Measurements from ENCODE around the gene TRPM6. TPM values are rescaled to one million over a fixed set of nuclear protein-coding genes. Genes with fewer than 3 reads are reported as not detected.

Gene TRPM6
- total RNA-seq, 1 donor from 2014 or later, result 1.1 TPM

DNA sequence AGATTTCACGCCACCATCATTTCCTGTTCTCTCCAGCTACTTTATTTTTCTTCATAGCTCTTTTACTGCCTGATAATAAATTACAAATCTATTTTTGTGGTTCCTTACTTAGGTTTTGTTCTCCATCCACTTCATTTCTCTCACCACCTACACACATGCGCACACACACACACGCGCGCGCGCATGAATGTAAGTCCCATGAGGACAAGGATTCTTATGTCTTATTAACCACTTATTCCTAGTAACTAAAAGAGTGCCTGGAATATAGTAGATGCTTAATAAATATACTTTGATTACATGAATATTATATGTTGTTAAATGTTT is 116.5 kb downstream of the TRPM6 start:
- no peak for DNase-seq

DNA sequence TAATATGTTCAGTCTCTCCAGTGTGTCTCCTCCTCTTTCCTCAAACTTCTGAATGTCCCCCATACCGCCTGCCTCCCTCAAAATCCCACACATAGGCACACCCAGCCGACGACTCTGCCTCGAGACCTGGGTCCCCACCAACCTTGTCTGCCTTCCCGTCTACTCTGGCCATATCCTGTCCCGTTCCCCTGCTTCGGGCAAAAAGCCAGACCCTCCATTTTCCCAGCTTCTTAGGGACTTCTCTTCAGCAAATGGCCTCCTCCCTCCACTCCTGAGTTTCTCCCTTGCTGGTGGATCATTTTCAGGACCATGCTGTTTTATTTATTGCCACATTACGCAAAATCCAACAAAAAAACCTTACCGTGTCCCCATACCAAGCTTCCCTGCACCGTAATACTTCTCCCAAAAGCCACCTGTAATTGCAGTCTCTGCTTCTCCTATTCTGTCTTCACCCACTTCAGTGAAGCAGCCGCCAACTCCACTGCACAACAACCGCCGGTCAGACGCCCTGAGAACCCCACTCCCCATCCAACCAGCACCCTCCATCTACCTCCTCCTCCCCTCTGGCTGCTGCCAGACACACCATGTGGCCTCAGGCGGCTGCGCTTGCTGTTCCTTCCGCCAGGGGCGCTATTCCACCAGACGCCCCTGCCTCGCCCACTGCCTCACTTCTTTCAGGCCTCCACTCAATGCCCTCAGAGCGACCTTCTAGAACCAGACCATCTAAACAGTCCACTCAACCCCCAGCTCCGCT is 117.0 kb downstream of the TRPM6 start:
- no peak for DNase-seq

DNA sequence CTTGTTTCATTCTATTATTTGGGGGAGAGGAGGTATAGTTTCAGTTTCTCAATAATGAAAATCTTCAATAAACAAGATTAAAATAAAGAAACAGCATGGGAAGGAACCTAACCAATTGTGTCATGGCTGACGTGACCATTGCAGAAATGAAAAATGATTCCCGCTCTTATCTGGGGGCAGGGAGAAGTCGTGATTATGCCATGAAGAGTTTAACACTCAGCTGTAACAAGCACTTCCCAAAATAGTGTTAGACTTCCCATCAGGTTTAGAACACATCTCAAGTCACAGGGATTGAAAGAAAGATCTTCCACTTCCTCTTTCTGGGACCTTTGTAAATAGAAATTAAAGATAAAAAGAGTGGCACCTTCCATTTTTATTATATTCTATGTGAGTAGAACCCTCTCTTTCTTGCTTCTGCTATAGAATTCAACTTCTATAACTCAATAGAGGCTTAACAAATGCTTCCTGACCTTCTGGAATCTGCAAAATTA is 122.2 kb downstream of the TRPM6 start:
- DNase-seq, result no peak

DNA sequence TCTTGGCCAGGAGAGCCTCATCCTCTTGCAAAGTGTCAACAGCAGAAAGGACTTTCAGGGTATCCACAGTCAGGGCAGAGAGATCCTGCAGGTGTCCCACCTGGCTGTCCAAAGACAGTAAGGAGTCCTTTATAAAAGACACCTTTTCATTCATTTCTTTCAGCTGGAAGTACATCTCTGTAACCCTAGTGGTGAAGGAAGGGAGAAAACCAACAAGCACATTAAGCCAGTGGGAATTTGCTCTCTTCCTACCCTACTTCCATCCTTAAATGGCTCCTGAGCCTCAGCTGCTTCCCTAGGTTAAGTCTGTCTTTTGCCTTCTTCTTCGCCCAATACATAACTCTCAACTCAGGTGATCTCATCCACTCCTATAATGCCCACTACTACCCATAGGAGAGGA is 124.8 kb downstream of the TRPM6 start:
- no peak for DNase-seq

DNA sequence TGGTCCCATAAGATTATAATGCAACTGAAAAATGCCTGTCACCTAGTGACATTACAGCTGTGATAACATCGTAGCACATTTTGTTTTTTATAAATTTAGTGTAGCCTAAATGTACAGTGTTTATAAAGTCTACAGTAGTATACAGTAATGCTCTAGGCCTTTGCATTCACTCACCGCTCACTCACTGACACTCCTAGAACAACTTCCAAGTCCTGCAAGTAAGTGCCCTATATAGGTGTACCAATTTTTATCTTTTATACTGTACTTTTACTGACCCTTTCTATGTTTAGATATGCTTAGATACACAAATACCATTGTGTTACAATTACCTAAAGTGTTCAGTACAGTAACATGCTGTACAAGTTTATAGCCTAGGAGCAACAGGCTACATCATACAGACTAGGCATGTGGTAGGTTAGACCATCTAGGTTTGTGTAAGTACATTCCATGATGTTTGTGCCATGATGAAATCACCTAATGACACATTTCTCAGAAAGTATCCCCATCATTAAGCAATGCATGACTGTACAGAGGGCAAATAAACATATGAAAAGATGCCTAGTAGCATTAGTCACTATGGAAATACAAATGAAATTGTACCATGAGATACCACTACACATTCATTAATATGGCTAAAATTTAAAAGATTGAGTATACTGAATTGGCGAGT is 127.6 kb downstream of the TRPM6 start:
- no peak for DNase-seq

DNA sequence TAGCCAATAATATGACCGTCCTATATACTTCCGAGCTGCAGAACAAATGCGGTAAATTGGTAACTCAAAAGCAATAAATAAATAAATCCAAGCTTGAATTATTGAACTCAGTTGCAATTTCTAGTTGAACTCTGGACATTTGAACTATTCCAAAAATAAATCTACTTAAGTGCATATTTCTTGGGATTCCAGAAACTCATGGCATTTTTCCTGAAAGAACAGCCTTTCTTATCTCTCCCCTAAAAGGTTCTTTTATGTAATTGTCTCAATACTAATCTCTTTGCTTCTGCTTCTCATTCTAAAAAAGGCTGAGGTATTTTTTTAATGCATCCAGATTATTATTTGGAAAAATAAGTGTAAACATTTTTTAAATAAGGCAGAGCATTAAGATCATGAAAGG is 131.7 kb downstream of the TRPM6 start:
- no peak for DNase-seq

DNA sequence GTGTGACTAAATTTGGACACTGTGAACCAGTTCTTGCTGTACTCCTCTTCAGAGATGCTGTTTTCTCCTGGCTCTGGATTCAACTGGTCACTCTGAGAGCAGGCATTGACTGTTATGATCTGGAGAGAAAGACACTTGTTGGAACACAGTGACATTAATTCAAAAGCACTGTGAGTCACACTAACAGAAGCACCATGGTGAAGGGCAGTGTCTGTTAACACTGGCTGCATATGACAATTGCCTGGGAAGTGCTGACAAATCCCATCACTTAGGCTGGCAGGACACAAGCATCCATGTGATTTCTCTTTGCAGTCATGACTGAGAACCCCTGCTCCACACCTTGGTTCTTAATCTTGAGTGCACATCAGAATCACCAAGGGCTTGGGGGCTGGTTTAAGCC is 132.4 kb downstream of the TRPM6 start:
- no peak for DNase-seq

DNA sequence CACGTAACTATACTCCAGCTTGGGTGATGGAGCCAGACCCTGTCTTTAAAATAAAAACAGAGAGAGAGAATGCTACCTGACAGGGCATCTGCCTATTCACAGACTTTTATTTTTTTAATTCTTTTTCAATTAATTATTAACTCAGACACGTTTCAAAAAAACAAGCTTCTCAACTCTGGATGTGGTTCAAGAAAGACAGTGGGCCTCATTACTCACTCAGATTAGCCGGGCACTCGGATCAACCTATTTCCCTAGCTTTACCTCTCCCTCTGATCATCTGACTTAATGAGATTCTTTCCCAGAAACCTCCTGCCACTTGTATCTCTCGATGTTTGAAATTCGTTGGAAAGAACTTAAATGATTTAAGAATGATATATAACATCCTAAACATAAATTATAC is 134.1 kb downstream of the TRPM6 start:
- DNase-seq, result no peak

DNA sequence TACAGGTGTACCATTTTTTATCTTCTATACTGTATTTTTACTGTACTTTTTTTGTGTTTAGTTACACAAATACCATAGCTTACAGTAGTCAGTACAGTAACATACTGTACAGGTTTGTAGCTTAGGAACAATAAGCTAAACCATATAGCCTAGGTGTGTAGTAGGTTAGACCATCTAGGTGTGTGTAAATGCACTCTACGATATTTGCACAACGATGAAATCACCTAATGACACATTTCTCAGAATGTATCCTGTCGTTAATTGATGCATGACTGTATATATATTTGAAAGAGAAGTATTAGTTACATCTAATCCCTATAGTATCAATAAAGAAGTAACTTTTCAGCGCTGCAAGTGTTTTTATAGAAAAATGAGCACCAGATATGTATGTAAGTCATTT is 138.8 kb downstream of the TRPM6 start:
- DNase-seq, result no peak

DNA sequence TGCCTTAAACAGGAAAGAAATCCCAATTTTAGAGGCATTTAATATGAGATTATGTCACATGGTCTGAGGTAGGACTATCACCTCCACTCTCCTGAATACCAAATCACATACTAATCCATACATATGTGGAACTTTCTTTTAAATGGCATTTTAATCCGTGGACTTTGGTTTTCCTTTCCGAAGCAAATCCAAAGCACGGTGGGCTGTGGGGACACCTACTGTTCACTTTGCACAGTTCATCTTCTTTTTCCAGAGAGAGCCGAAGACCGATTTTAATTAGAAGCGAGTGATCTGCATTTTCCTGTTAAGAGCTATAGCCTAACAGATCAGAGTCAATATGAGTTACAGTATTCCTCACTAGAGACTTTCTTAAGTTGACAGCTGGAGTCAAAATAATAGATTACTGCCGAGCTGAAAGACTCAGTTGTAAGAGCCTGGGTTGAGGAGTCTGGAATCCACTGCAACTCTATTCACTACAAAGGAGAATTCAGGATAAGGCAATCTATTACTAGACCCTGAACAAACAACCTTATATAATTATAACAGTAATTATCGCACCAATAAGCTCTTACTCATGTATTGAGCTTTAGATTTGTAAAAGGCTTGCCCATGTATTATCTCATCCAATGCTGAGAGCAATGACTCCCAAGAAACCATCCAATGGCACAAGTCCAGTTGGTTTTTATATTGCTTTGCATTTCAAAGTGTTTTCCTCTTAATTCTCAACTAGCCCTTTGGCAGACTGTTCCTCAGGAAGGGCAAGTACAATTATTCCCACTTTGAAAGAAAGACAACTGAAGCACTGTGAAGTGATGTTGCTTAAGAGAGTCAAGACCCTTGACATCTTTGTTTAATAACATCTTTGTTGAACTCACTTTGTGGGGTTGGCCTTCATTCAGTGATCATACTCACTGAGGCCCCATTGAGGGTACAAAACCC is 144.7 kb downstream of the TRPM6 start:
- no peak for DNase-seq

DNA sequence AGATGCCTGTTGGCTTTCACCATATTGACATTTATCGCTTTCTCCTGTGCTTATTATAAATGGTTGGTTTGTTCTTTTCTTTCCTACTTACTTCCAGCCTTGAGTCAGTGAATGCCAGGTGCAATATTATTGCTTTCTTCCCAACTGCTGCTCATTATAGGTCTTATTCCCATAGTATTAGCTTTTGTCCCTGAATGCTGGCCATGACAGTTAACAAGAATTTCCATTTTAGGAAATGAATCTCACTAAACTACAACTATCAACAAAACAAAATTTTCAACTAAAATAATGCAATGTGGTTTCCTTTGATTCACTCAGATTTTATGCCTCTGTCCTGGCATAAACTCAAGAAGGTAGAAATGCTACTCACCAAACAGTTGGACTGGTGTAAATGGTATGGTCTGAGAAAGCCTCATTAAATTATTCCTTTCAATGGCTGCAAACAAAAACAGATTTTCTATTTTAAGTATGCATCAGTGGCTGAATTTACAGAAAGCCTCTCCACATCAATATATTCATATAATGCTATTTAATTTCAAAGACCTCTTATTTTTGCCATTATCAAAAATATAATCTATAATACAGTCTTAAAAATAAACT is 145.4 kb downstream of the TRPM6 start:
- DNase-seq, result no peak

DNA sequence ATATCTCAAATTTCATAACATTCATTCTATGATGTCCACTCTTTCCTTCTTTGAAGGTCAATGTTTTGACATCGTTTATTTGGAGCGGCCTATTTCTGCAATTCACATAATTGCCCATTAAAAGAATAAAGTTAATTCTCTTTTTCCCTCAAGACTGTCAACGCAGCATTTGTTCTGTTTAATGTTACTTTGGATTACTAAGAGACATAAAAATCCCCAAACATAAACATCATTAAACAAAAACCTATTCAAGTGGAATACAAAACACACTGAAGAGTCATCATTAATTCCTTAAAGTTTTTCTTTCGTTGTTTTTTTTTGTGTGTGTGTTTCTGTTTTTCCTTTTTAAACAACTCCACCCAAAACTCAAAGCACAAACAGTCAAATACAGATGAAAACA is 151.1 kb downstream of the TRPM6 start:
- no peak for DNase-seq

DNA sequence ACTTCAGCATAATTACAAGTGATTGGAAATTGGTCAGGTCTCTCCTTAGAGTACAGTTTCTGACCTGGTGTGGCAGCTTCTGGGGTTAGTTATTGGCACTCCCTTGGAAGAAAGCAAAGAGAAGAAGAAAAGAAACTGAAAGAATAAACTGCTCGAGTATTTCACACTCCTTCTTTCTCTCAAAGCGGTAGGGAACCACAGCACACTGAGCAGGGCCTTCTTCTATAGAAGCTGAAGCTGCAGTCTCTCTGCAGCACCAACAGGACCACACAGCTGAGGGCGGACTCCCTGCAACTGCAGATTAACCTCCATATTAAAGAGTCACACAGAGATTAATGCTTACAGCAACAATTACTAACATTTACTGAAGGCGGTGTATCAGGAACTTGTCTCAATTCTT is 152.0 kb downstream of the TRPM6 start:
- DNase-seq, result no peak

DNA sequence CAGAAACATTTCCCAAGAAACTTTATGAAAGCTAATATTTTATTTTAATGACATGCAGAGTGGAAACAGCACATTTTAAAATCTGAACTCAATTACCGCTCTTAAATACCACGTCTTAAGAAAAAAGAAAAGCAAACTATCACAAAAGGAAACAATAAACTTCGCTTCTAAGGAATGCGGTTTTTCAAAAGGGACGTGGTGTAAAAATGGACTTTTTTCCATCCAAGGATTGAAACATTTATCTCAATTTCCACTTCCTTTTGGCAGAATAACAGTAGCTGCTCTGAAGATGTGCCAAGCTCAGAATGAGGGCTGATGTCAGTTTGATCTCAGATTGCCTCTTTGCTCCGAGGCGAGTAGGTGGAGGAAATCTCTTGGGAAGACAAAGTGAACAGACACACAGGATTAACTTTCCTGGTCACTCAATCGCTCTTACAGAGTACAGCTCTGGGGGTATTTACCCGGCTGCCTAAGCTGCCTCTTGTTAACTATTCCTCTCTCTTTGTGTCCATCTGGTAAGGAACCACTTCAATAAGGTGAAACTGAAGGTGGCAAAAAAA is 158.5 kb downstream of the TRPM6 start:
- no peak for DNase-seq

DNA sequence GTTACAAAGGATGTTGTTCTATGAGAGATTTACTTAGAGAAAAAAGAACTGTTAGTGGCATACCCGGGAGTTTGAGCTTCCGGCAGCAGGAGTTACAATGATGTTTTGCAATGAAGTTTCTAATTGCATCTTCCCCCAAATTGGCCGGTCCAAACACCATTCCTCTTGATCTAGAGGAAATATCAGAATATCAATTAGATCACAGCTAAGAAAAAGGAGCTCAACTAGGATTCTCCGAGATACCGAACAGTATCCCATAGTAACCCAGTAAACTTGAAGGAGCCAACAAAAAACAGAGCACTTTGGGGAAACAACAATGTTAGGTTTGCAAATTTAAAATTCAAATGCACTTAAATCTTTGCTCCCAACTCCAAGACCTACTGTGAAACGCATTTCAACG is 159.5 kb downstream of the TRPM6 start:
- no peak for DNase-seq

DNA sequence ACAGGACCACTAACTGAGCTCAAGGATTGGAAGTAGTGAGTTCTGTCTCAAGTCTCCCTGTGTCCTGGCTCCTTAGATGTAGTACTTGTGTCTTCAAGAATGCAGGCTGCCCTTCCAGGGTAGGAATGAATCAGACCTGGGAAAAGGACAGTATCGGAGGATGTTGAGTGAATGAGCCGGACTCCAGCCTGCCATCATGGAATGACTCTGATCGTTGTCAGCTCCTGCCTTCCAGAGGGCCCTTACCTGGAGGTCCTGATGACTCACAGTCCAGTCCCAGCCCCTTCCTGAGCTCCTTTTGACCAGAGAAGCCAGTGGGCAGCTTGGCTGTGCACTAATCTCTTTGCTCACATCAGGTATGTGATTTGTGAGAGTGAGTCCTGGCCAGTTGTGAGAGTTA is 161.1 kb downstream of the TRPM6 start:
- no peak for DNase-seq

DNA sequence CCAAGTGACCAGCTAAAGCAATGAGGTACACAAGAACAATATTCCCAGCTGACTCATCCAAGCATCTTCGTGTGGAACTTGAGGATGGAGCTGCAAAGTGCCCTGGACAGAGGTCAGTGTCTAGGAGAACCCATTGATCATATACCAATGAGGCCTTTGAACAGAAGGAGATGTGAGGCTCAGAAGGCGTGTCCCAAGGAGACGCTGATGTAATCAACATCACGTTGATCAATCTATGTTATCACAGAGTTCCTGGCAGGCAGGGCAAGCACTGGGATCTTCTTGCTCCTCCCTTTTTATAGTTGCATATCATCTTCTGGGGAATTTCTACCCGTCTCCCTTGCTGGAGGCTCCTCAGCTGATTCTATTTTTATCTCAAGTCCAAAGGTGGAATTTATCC is 163.4 kb downstream of the TRPM6 start:
- DNase-seq, result no peak

DNA sequence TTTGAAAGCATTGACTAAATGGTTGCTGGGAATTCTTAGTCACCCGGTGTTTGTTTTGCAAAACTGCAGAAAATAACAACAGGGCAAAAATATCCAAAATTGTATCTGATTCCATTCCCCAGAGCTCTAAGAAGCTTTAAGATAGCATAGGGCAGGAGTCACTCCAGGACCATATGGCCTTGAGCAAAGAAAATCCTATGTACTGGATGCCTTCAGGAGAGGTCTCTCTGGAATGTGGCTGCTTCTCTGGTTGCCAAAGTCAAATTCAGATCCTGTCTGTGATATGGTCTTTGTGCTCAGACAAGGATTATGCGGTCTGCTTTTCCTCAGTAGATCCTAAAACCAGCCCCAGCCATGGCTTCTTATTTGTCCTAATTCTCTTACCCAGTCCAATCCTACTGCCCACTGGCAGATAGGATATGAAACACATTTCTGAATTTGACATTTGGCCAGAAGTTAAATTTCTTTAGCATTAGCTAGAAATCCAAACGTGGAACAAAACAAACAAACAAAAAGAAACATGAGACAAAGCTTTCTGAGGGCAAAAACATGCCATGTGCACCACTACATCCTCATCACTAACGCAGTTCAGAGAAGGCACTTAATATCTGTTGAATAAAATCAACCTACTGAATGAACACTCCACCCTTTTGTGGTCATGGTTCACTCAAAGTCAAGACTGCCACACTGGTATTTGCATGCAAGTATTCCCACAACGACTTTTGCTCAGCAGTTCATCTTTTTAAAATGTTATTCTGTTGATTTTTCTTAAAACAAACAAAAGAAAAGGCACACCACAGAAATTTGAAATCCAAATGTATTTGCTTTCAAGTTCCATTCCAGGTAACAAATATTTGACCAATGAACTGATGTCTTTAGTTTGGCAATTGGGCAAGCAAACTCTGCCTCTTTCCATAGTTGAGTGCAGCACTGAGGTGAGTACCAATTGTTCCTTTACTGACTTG is 165.7 kb downstream of the TRPM6 start:
- DNase-seq, result no peak

DNA sequence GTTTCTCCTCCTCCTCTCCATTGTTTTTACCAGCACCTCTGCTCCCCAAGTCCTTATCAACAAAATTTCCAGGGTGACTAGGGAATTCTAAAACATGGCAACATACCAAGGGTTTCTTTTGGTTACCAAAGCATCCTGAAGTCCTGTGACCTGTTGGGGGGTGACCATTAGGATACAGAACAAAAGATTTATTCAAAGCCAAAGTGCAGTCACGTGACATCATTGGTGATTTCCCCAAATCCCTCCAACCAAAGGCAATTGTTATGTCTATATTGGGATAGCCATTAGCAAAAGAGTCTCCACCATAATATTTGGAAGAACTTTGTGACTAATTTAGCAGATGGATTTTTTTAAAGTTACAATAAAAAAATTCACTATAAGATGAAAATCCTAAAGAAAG is 168.4 kb downstream of the TRPM6 start:
- no peak for DNase-seq

DNA sequence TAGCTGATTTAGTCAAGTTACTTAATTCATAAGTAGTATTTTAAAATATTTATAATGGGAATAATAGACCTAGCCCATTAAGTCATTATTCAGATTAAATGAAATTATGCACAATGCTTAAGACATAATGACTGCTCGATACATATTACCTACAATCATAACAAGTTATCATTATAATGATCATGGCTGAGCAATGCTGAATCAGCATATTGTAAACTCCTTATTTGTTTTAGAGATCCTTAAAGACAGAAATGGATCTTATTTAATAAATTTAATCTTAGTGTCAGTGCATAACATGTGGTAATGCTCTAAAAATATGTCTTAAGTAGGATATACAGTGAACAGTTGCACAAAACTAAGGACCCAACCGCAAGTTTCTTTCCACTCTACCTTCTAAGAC is 169.0 kb downstream of the TRPM6 start:
- no peak for DNase-seq

DNA sequence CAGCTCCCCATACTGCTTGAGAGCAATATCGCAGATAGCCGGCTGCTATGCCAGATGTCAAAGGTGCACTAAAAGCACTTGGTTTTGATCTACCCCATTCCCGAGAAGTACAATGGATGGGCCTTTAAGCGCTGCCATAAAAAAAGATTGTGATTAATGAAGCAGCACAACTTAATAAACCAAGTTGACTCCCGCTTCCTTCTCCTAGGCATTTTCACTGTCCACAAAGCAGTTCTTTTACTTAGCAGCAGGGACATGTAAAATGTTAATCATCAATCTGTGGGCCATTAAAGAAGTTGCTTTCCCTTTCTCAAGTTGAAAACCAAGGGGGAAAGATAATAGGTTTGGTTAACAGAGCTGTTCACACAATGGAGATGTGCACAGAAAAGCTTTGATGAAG is 176.4 kb downstream of the TRPM6 start:
- DNase-seq, result no peak

All from occipital lobe (tissue), 2 donors.